GM23338 (cell line): ENCODE results near the gene PKD2.

ENCODE experiments used
- CREB1 ChIP-seq: fragments of 250-450 bp; sonication (Bioruptor Pico); IDR thresholded peaks from 2 replicates; pipeline ENCODE4 v1.5.0; 2020; ENCODE audit warnings: low read depth, mild to moderate bottlenecking, moderate library complexity
- CTCF ChIP-seq, 2 experiments: fragments of 200-600 bp in 1 of 2; sonication (generic) in 1 of 2; conservative IDR thresholded peaks; 2 replicates each; pipeline versions ENCODE4 v1.5.1 to v1.6.1; 2016 to 2017; ENCODE audit warnings: antibody characterized with exemption in 2 of 2, low read depth in 2 of 2, mild to moderate bottlenecking in 2 of 2, moderate library complexity in 1 of 2
- ETS1 ChIP-seq: IDR thresholded peaks from 2 replicates; pipeline ENCODE4 v1.6.1; 2016; ENCODE audit warnings: antibody characterized with exemption
- EZH2 ChIP-seq: fragments of 200-600 bp; sonication (generic); IDR thresholded peaks from one replicate; pipeline ENCODE4 v1.8.0; 2017; ENCODE audit warnings: antibody characterized with exemption, mild to moderate bottlenecking, low read depth; ENCODE audit not compliant: unreplicated experiment
- EZH2phosphoT487 ChIP-seq: fragments of 200-600 bp; sonication (generic); IDR thresholded peaks from one replicate; pipeline ENCODE4 v1.8.1; 2018; ENCODE audit warnings: antibody characterized with exemption; ENCODE audit not compliant: unreplicated experiment
- JUNB ChIP-seq: IDR thresholded peaks from one replicate; pipeline ENCODE4 v1.6.1; 2016; ENCODE audit warnings: antibody characterized with exemption; ENCODE audit not compliant: unreplicated experiment
- POLR2AphosphoS5 ChIP-seq: IDR thresholded peaks from 2 replicates; pipeline ENCODE4 v1.6.1; 2016; ENCODE audit warnings: antibody characterized with exemption, low read depth
- STAT1 ChIP-seq: IDR thresholded peaks from one replicate; pipeline ENCODE4 v1.6.1; 2016; ENCODE audit warnings: antibody characterized with exemption; ENCODE audit not compliant: unreplicated experiment
- ZNF114 ChIP-seq: fragments of 250-450 bp; sonication (Bioruptor Pico); IDR thresholded peaks from 2 replicates; pipeline ENCODE4 v1.5.0; 2020; ENCODE audit warnings: mild to moderate bottlenecking, moderate library complexity
- ZNF331 ChIP-seq: fragments of 250-450 bp; sonication (Bioruptor Pico); IDR thresholded peaks from 2 replicates; pipeline ENCODE4 v1.5.0; 2020; ENCODE audit warnings: low read depth, mild to moderate bottlenecking, moderate library complexity
- ZNF462 ChIP-seq: fragments of 250-450 bp; sonication (Bioruptor Pico); IDR thresholded peaks from 2 replicates; pipeline ENCODE4 v1.5.0; 2020; ENCODE audit warnings: mild to moderate bottlenecking, moderate library complexity
- TF ChIP-seq, protein P1 (sequence below): IDR thresholded peaks from one replicate; pipeline ENCODE4 v1.6.1; 2018; ENCODE audit warnings: antibody characterized with exemption; ENCODE audit not compliant: unreplicated experiment

- TF ChIP-seq CTCF (conservative IDR thresholded peaks at IDR 0.05; ENCODE audit: low read depth in 2 of 2) (no peak), POLR2AphosphoS5 (no peak), EZH2 (no peak), EZH2phosphoT487 (no peak), CREB1 (CRISPR knock-in tag) (no peak), ZNF462 (CRISPR knock-in tag) (no peak), ZNF114 (CRISPR knock-in tag) (no peak), JUNB (no peak), STAT1 (no peak), ZNF331 (CRISPR knock-in tag) (no peak), ETS1 (no peak)
- TF ChIP-seq, protein P1, sequence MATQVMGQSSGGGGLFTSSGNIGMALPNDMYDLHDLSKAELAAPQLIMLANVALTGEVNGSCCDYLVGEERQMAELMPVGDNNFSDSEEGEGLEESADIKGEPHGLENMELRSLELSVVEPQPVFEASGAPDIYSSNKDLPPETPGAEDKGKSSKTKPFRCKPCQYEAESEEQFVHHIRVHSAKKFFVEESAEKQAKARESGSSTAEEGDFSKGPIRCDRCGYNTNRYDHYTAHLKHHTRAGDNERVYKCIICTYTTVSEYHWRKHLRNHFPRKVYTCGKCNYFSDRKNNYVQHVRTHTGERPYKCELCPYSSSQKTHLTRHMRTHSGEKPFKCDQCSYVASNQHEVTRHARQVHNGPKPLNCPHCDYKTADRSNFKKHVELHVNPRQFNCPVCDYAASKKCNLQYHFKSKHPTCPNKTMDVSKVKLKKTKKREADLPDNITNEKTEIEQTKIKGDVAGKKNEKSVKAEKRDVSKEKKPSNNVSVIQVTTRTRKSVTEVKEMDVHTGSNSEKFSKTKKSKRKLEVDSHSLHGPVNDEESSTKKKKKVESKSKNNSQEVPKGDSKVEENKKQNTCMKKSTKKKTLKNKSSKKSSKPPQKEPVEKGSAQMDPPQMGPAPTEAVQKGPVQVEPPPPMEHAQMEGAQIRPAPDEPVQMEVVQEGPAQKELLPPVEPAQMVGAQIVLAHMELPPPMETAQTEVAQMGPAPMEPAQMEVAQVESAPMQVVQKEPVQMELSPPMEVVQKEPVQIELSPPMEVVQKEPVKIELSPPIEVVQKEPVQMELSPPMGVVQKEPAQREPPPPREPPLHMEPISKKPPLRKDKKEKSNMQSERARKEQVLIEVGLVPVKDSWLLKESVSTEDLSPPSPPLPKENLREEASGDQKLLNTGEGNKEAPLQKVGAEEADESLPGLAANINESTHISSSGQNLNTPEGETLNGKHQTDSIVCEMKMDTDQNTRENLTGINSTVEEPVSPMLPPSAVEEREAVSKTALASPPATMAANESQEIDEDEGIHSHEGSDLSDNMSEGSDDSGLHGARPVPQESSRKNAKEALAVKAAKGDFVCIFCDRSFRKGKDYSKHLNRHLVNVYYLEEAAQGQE = no peak
These were observed 90.3 kb downstream of the PKD2 start for GRCh38 chr4:88097781-88098180.
